ENCODE measurements around the gene BPGM. TPM values are rescaled to one million over a fixed set of nuclear protein-coding genes. Genes with fewer than 3 reads are reported as not detected.

BPGM gene
- total and polyA plus RNA-seq, 9 of the 15 experiments (the other 6 are each of a cell fraction or from before 2014, with no cell fraction given), result 14.1 to 46.1 (median 21.2) TPM

- Histone ChIP-seq H3K4me2 (ENCODE audit: insufficient read depth, low read length) (no peak overlapping the region), H3K4me1 (replicated peaks in 1 of 2; ENCODE audit: control insufficient read depth in 2 of 2, insufficient read depth in 2 of 2, low read length in 2 of 2) (peaks cover 0 to 16% of the 10 kb centered on the region in 2 experiments; a peak in 2 of 5 replicates), H3K36me3 (ENCODE audit: control insufficient read depth, insufficient read depth, low read length) (no peaks in the 10 kb centered on the region), H3K27me3 (ENCODE audit: control insufficient read depth in 2 of 2, insufficient read depth in 2 of 2, low read length in 2 of 2) (no peaks in the 10 kb centered on the region), H3K4me3 (no peak overlapping the region), H3K9me1 (ENCODE audit: control insufficient read depth, insufficient read depth, low read length) (no peaks in the 10 kb centered on the region), H4K20me1 (replicated peaks; ENCODE audit: control insufficient read depth, insufficient read depth, low read length) (no peaks in the 10 kb centered on the region), H2AFZ (ENCODE audit: low read depth, low read length) (no peak overlapping the region), H3K9me3 (replicated peaks; ENCODE audit: control insufficient read depth, insufficient read depth, low read depth, low read length) (no peaks in the 10 kb centered on the region), H3K79me2 (ENCODE audit: control insufficient read depth, insufficient read depth, low read length) (peaks cover 32% of the 10 kb centered on the region; the same call in 2 of the 3 replicates), H3K9ac (ENCODE audit: insufficient read depth in 1 of 2, low read depth in 2 of 2, low read length in 2 of 2) (no peak overlapping the region), H3K27ac (ENCODE audit: extremely low read depth, low read depth, low read length) (no peak overlapping the region)
- DNase-seq (ENCODE audit: extremely low read depth in 1 of 4, low spot score in 3 of 4) (no peak), ATAC-seq (no peak), FAIRE-seq (no peak)
- no TSS peak for BruUV-seq (replicated peaks)
- CTCF ChIA-PET (ENCODE audit: low intra/inter-chr PET ratio), result no interaction called here
- POLR2A ChIA-PET, result interaction anchor here (0.6 to 5.5 kb wide), 7 partner anchors 9 to 540 kb away, joined by 3 to 57 read pairs (median 3); no protein-coding TSS in a partner anchor
- in situ Hi-C loops (cut with MboI), result no loop called here
- 69% methylated on average over 3 of the region's 3 CpGs for WGBS (ENCODE audit: insufficient coverage, low coverage, missing lambda C conversion rate)
- no peak for TF ChIP-seq IRF1 (CRISPR knock-in tag; IDR thresholded peaks at IDR 0.05; ENCODE audit: borderline replicate concordance)
- no peak for TF ChIP-seq EGR1 (conservative IDR thresholded peaks at IDR 0.05)
- TF ChIP-seq FIP1L1 (IDR thresholded peaks at IDR 0.05; ENCODE audit: low read depth, low read length, poor library complexity, severe bottlenecking), result no peak
- TF ChIP-seq AFF1 (IDR thresholded peaks at IDR 0.05; ENCODE audit: low read depth in 1 of 2, partially characterized antibody in 2 of 2), result no peak
- TF ChIP-seq ZNF239 (CRISPR knock-in tag; IDR thresholded peaks at IDR 0.05), result no peak
- TF ChIP-seq KLF16 (IDR thresholded peaks at IDR 0.05), result no peak
- TF ChIP-seq HNRNPL (IDR thresholded peaks at IDR 0.05; ENCODE audit: low read depth, low read length), result no peak
- TF ChIP-seq COPS2 (conservative IDR thresholded peaks at IDR 0.05), result no peak
- no peak for TF ChIP-seq HDAC2 (IDR thresholded peaks at IDR 0.05)
- no peak for TF ChIP-seq SRF (CRISPR knock-in tag; IDR thresholded peaks at IDR 0.05)
- no peak for TF ChIP-seq PHTF2 (CRISPR knock-in tag; IDR thresholded peaks at IDR 0.05)
- intact Hi-C loops (cut with micrococcal nuclease), result loop anchor here (5.0 to 10.0 kb wide), 2 partner anchors 523 to 1016 kb away; partner anchors contain the start of genes CYREN and STMP1
Measured at GRCh38 chr7:134649226-134649775, 2.6 kb downstream of the BPGM start.

Data from K562 (cell line).